ENCODE results near the gene PRKAB1.

Gene PRKAB1

GRCh38 chr12:119661882-119662281 lies 6.1 kb upstream of the PRKAB1 start:
- no peak for DNase-seq (ENCODE audit: low read depth in 2 of 2)

GRCh38 chr12:119664642-119665041 lies 3.3 kb upstream of the PRKAB1 start:
- DNase-seq (ENCODE audit: low read depth in 2 of 2): no peak

GRCh38 chr12:119665164-119665929 lies 2.6 kb upstream of the PRKAB1 start:
- DNase-seq (ENCODE audit: low read depth in 2 of 2): no peak

GRCh38 chr12:119666226-119666795 lies 1.6 kb upstream of the PRKAB1 start:
- DNase-seq (ENCODE audit: low read depth in 2 of 2): no peak

GRCh38 chr12:119666900-119667576 lies 895 bp upstream of the PRKAB1 start:
- DNase-seq (ENCODE audit: low read depth in 2 of 2): no peak

GRCh38 chr12:119668324-119668841 lies 450 bp downstream of the PRKAB1 start:
- no peak for DNase-seq (ENCODE audit: low read depth in 2 of 2)

GRCh38 chr12:119669744-119670472 lies 2.0 kb downstream of the PRKAB1 start:
- DNase-seq (ENCODE audit: low read depth in 2 of 2): no peak

GRCh38 chr12:119671070-119671469 lies 3.1 kb downstream of the PRKAB1 start:
- DNase-seq (ENCODE audit: low read depth in 2 of 2): no peak

- no peak for DNase-seq (ENCODE audit: low read depth in 2 of 2)
Measured at GRCh38 chr12:119672194-119672593, 4.3 kb downstream of the PRKAB1 start.

GRCh38 chr12:119673634-119674033 lies 5.7 kb downstream of the PRKAB1 start:
- DNase-seq (ENCODE audit: low read depth in 2 of 2): no peak

- no peak for DNase-seq (ENCODE audit: low read depth in 2 of 2)
Measured at GRCh38 chr12:119674560-119674959, 6.6 kb downstream of the PRKAB1 start.

GRCh38 chr12:119676022-119676421 lies 8.1 kb downstream of the PRKAB1 start:
- no peak for DNase-seq (ENCODE audit: low read depth in 2 of 2)

GRCh38 chr12:119676573-119676972 lies 8.6 kb downstream of the PRKAB1 start:
- DNase-seq (ENCODE audit: low read depth in 2 of 2): no peak

GRCh38 chr12:119678459-119678858 lies 10.5 kb downstream of the PRKAB1 start:
- DNase-seq (ENCODE audit: low read depth in 2 of 2): no peak

- DNase-seq (ENCODE audit: low read depth in 2 of 2): no peak
Measured at GRCh38 chr12:119679081-119679480, 11.1 kb downstream of the PRKAB1 start.

- DNase-seq (ENCODE audit: low read depth in 2 of 2): no peak
Measured at GRCh38 chr12:119679490-119679889, 11.6 kb downstream of the PRKAB1 start.

- no peak for DNase-seq (ENCODE audit: low read depth in 2 of 2)
Measured at GRCh38 chr12:119681111-119681510, 13.2 kb downstream of the PRKAB1 start.

GRCh38 chr12:119681728-119682638 lies 14.1 kb downstream of the PRKAB1 start:
- no peak for DNase-seq (ENCODE audit: low read depth in 2 of 2)

- no peak for DNase-seq (ENCODE audit: low read depth in 2 of 2)
Measured at GRCh38 chr12:119682639-119683252, 14.8 kb downstream of the PRKAB1 start.

GRCh38 chr12:119683413-119683812 lies 15.5 kb downstream of the PRKAB1 start:
- no peak for DNase-seq (ENCODE audit: low read depth in 2 of 2)

- DNase-seq (ENCODE audit: low read depth in 2 of 2): no peak
Measured at GRCh38 chr12:119683816-119684215, 15.9 kb downstream of the PRKAB1 start.
